B cell (primary cell): ENCODE results near the gene STX4. TPM values are rescaled to one million over a fixed set of nuclear protein-coding genes. Genes with fewer than 3 reads are reported as not detected.

ENCODE experiments used
- ATAC-seq: fragments of 200-7000 bp; cut with Tn5 transposase; one replicate; pipeline ENCODE4 v1.10.0; 2021; ENCODE audit warnings: low read depth, mild to moderate bottlenecking, moderate number of reproducible peaks, moderate library complexity
- CTCF ChIA-PET: fragments of 350-600 bp; sonication (Branson Sonifier 250); formaldehyde crosslinking; loops from one replicate; lab custom pipeline; 2021; ENCODE audit warnings: antibody characterized with exemption, inconsistent platforms; lab: Charles Lee
- POLR2A ChIA-PET: fragments of 350-600 bp; sonication (Branson Sonifier 250); formaldehyde crosslinking; loops from one replicate; lab custom pipeline; 2021; ENCODE audit warnings: antibody characterized with exemption; lab: Charles Lee
- DNase-seq: peaks from one replicate; pipeline ENCODE4 v3.0.0; 2013
- H2AFZ ChIP-seq: 2 replicates; pipeline ENCODE4 v1.6.1; 2012; ENCODE audit warnings: mild to moderate bottlenecking, low read depth, low read length; ENCODE audit not compliant: insufficient read depth, poor library complexity, severe bottlenecking
- H3K27ac ChIP-seq, 2 donors: 1 replicate in 1 of 2; 2 replicates in 1 of 2; pipeline ENCODE4 v1.5.1; 2012 to 2013; ENCODE audit warnings: low read length in 2 of 2, mild to moderate bottlenecking in 2 of 2, moderate library complexity in 1 of 2
- H3K27me3 ChIP-seq, 4 experiments: fragments of 200-600 bp in 1 of 4; sonication (generic) in 1 of 4; replicated peaks in 1 of 4; 1 replicate in 2 of 4; 2 replicates in 2 of 4; pipeline versions ENCODE4 v1.6.1 to v1.7.0; 2013 to 2016; ENCODE audit warnings: low read length in 3 of 4, mild to moderate bottlenecking in 2 of 4, mixed read lengths in 1 of 4, moderate library complexity in 1 of 4; ENCODE audit not compliant: insufficient read depth in 4 of 4, control insufficient read depth in 3 of 4; ENCODE audit errors: control extremely low read depth in 1 of 4
- H3K36me3 ChIP-seq, 2 experiments: replicated peaks in 1 of 2; 1 replicate in 1 of 2; 2 replicates in 1 of 2; pipeline versions ENCODE4 v1.6.1 to v1.7.1; 2013; ENCODE audit warnings: low read length in 1 of 2; ENCODE audit not compliant: insufficient read depth in 2 of 2, control insufficient read depth in 1 of 2; ENCODE audit errors: control extremely low read depth in 1 of 2, extremely low read depth in 1 of 2
- H3K4me1 ChIP-seq, 2 donors: fragments of 200-600 bp in 1 of 2; sonication (generic) in 1 of 2; 1 replicate in 1 of 2; 2 replicates in 1 of 2; pipeline versions ENCODE4 v1.5.1 to v1.6.1; 2013 to 2017; ENCODE audit warnings: low read length in 2 of 2; ENCODE audit not compliant: control insufficient read depth in 2 of 2, insufficient read depth in 2 of 2
- H3K4me2 ChIP-seq: replicated peaks from 2 replicates; pipeline ENCODE3; 2012; ENCODE audit warnings: mild to moderate bottlenecking, low read depth, low read length; ENCODE audit not compliant: poor library complexity, severe bottlenecking
- H3K4me3 ChIP-seq, 5 experiments: fragments of 200-600 bp in 1 of 5; sonication (generic) in 1 of 5; 1 replicate in 3 of 5; 2 replicates in 2 of 5; pipeline versions ENCODE4 v1.5.1 to v1.7.0; 2011 to 2016; ENCODE audit warnings: low read length in 4 of 5, mild to moderate bottlenecking in 4 of 5, low read depth in 2 of 5, control low read depth in 1 of 5, moderate library complexity in 1 of 5; ENCODE audit not compliant: insufficient read depth in 1 of 5; ENCODE audit errors: control extremely low read depth in 1 of 5, extremely low read depth in 1 of 5
- H3K79me2 ChIP-seq: fragments of 200-600 bp; sonication (generic); one replicate; pipeline ENCODE4 v1.6.0; 2016; ENCODE audit warnings: low read length; ENCODE audit not compliant: control insufficient read depth, insufficient read depth
- H3K9ac ChIP-seq: fragments of 200-600 bp; sonication (generic); 2 replicates; pipeline ENCODE4 v1.6.1; 2017; ENCODE audit warnings: mild to moderate bottlenecking, low read length, moderate library complexity
- H3K9me3 ChIP-seq, 3 donors: one replicate each; pipeline versions ENCODE4 v1.6.1 to v1.7.1; 2013; ENCODE audit warnings: low read length in 2 of 3; ENCODE audit not compliant: control insufficient read depth in 2 of 3, insufficient read depth in 1 of 3; ENCODE audit errors: control extremely low read depth in 1 of 3
- H4K20me1 ChIP-seq: 2 replicates; pipeline ENCODE4 v1.6.0; 2012; ENCODE audit warnings: mild to moderate bottlenecking, low read length; ENCODE audit not compliant: insufficient read depth, control insufficient read depth, poor library complexity, severe bottlenecking
- H3K27ac Mint-ChIP-seq: one replicate; pipeline ENCODE4 v1.8.0; 2021; ENCODE audit warnings: mixed read lengths
- H3K27me3 Mint-ChIP-seq: one replicate; pipeline ENCODE4 v1.8.0; 2021; ENCODE audit warnings: mixed read lengths
- H3K4me1 Mint-ChIP-seq: one replicate; pipeline ENCODE4 v1.8.0; 2021; ENCODE audit warnings: mixed read lengths
- H3K4me3 Mint-ChIP-seq: one replicate; pipeline ENCODE4 v1.8.0; 2021; ENCODE audit warnings: mixed read lengths
- H3K9me3 Mint-ChIP-seq: one replicate; pipeline ENCODE4 v1.8.0; 2022; ENCODE audit warnings: mixed read lengths; ENCODE audit not compliant: insufficient read depth
- EZH2 ChIP-seq: IDR thresholded peaks from 2 replicates; pipeline ENCODE4 v1.6.1; 2012; ENCODE audit warnings: borderline replicate concordance, low read depth, mild to moderate bottlenecking, moderate library complexity, low read length; ENCODE audit not compliant: insufficient read depth, poor library complexity, severe bottlenecking
- WGBS: methylation state at CpG from one replicate; pipeline ENCODE4 v1.1.5; 2013; ENCODE audit warnings: missing lambda C conversion rate; ENCODE audit not compliant: insufficient coverage; 5-methylcytosine and 5-hydroxymethylcytosine counted together
- intact Hi-C: fragments of 100-400 bp; cut with micrococcal nuclease; formaldehyde crosslinking; loops from one replicate; pipeline ENCODE4 v1.10.0; 2022
- polyA plus RNA-seq: library from polyadenylated mRNA; depleted of rRNA; stranded (reverse); fragments of >200 nt; gene quantifications from 2 replicates; pipeline ENCODE4 v1.2.3, GENCODE V29; 2012
- total RNA-seq, 2 donors: library from RNA; stranded (reverse); fragments of 120-200 nt in 1 of 2; gene quantifications; 1 replicate in 1 of 2; 2 replicates in 1 of 2; pipeline versions ENCODE4 v1.2.3 to v1.2.4, GENCODE V29; 2013 to 2022
- TF ChIP-seq, protein P1 (sequence below): fragments of 200-600 bp; IDR thresholded peaks from one replicate; pipeline ENCODE4 v1.8.0; 2022; ENCODE audit warnings: antibody characterized with exemption, mild to moderate bottlenecking

The STX4 gene
- total and polyA plus RNA-seq, 2 donors (not counting 1 experiment from before 2014, with no cell fraction given): 120 to 133 TPM

DNA sequence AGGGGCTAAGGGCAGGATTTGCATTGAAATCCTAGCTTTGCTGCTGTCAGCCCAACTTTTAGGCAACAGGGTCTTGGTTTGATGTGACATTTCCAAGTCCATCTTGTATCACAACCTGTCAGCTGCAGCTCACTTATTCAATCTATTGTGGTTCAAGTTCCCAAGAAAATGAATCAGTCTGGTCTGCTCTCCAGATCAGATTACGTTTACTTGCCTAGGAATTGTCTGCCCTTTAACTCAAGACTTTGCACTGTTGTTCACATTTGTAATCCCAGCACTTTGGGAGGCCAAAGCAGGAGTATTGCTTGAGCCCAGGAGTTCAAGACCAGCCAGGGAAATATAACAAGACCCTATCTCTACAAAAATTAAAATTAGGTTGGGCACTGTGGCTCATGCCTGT lies 10.0 kb downstream of the STX4 start:
- CTCF ChIA-PET: no interaction called here
- Histone ChIP-seq H3K4me1 (peaks cover 0 to under 1% of the 10 kb centered on the region in 2 donors), H3K4me2 (no peak overlapping the region), H3K27me3 (no peaks in the 10 kb centered on the region), H3K9me3 (no peaks in the 10 kb centered on the region), H3K27ac (no peak overlapping the region), H3K9ac (no peak overlapping the region), H3K4me3 (no peak overlapping the region), H2AFZ (no peak overlapping the region), H3K36me3 (peaks cover 0 to 29% of the 10 kb centered on the region in 2 experiments), H3K79me2 (no peaks in the 10 kb centered on the region), H4K20me1 (no peaks in the 10 kb centered on the region)
- Mint-ChIP-seq H3K4me3 (no peak overlapping the region), H3K27me3 (no peaks in the 10 kb centered on the region), H3K9me3 (no peaks in the 10 kb centered on the region), H3K27ac (no peak overlapping the region), H3K4me1 (peaks cover 1% of the 10 kb centered on the region)
- DNase-seq (no peak), ATAC-seq (no peak)
- no peak for TF ChIP-seq EZH2
- TF ChIP-seq, protein P1, sequence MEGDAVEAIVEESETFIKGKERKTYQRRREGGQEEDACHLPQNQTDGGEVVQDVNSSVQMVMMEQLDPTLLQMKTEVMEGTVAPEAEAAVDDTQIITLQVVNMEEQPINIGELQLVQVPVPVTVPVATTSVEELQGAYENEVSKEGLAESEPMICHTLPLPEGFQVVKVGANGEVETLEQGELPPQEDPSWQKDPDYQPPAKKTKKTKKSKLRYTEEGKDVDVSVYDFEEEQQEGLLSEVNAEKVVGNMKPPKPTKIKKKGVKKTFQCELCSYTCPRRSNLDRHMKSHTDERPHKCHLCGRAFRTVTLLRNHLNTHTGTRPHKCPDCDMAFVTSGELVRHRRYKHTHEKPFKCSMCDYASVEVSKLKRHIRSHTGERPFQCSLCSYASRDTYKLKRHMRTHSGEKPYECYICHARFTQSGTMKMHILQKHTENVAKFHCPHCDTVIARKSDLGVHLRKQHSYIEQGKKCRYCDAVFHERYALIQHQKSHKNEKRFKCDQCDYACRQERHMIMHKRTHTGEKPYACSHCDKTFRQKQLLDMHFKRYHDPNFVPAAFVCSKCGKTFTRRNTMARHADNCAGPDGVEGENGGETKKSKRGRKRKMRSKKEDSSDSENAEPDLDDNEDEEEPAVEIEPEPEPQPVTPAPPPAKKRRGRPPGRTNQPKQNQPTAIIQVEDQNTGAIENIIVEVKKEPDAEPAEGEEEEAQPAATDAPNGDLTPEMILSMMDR: no peak
- intact Hi-C loops: no loop called here
- WGBS: 85% methylated on average over 1 of the region's 1 CpG
- POLR2A ChIA-PET: no interaction called here

DNA sequence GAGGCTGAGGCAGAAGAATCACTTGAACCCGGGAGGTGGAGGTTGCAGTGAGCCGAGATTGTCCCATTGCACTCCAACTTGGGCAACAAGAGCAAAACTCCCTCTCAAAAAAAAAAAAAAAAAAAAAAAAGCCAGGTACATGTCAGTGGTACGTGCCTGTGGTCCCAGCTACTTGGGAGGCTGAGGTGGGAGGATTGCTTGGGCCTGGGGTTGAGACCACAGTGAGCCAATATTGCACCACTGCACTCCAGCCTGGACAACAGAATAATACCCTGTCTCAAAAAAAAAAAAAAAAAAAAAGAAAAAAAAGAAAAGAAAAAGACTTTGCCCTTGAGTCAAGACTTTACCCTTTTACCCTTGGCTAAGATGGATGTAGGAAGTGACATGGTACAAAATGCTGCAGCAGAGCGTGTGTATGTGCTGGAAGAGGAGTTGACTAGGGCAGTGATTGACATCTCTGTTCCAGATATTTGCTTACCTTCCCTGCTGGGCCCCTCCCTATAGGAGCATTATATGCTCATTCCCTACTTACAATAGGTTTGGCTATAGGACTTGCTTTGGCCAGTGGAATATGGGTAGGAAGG lies 10.6 kb downstream of the STX4 start:
- Histone ChIP-seq H3K79me2 (no peaks in the 10 kb centered on the region), H3K9ac (no peak overlapping the region), H3K9me3 (no peaks in the 10 kb centered on the region), H3K27me3 (no peaks in the 10 kb centered on the region), H2AFZ (no peak overlapping the region), H3K36me3 (peaks cover 0 to 23% of the 10 kb centered on the region in 2 experiments), H3K27ac (no peak overlapping the region), H3K4me1 (peaks cover 0 to 5% of the 10 kb centered on the region in 2 donors), H3K4me3 (no peak overlapping the region), H3K4me2 (no peak overlapping the region), H4K20me1 (no peaks in the 10 kb centered on the region)
- ChIA-PET POLR2A (no interaction called here), CTCF (no interaction called here)
- peaks cover 2% of the 10 kb centered on the region for H3K4me1 Mint-ChIP-seq
- H3K4me3 Mint-ChIP-seq: no peak overlapping the region
- DNase-seq: no peak
- H3K27ac Mint-ChIP-seq: no peak overlapping the region
- TF ChIP-seq, protein P1: no peak
- no peak for TF ChIP-seq EZH2
- no CpG with 5 or more reads among the region's 4 CpGs for WGBS
- no peak for ATAC-seq
- no peaks in the 10 kb centered on the region for H3K9me3 Mint-ChIP-seq
- no peaks in the 10 kb centered on the region for H3K27me3 Mint-ChIP-seq
- intact Hi-C loops: no loop called here
